B cell (primary cell): ENCODE data around the gene NRIP2. TPM values are rescaled to one million over a fixed set of nuclear protein-coding genes. Genes with fewer than 3 reads are reported as not detected.

Source experiments
- ATAC-seq: fragments of 200-7000 bp; cut with Tn5 transposase; one replicate; pipeline ENCODE4 v1.10.0; 2021; ENCODE audit warnings: low read depth, mild to moderate bottlenecking, moderate number of reproducible peaks, moderate library complexity
- CTCF ChIA-PET: fragments of 350-600 bp; sonication (Branson Sonifier 250); formaldehyde crosslinking; loops from one replicate; lab custom pipeline; 2021; ENCODE audit warnings: antibody characterized with exemption, inconsistent platforms; lab: Charles Lee
- POLR2A ChIA-PET: fragments of 350-600 bp; sonication (Branson Sonifier 250); formaldehyde crosslinking; loops from one replicate; lab custom pipeline; 2021; ENCODE audit warnings: antibody characterized with exemption; lab: Charles Lee
- DNase-seq: peaks from one replicate; pipeline ENCODE4 v3.0.0; 2013
- H2AFZ ChIP-seq: 2 replicates; pipeline ENCODE4 v1.6.1; 2012; ENCODE audit warnings: mild to moderate bottlenecking, low read depth, low read length; ENCODE audit not compliant: insufficient read depth, poor library complexity, severe bottlenecking
- H3K27ac ChIP-seq, 2 donors: 1 replicate in 1 of 2; 2 replicates in 1 of 2; pipeline ENCODE4 v1.5.1; 2012 to 2013; ENCODE audit warnings: low read length in 2 of 2, mild to moderate bottlenecking in 2 of 2, moderate library complexity in 1 of 2
- H3K27me3 ChIP-seq, 4 experiments: fragments of 200-600 bp in 1 of 4; sonication (generic) in 1 of 4; replicated peaks in 1 of 4; 1 replicate in 2 of 4; 2 replicates in 2 of 4; pipeline versions ENCODE4 v1.6.1 to v1.7.0; 2013 to 2016; ENCODE audit warnings: low read length in 3 of 4, mild to moderate bottlenecking in 2 of 4, mixed read lengths in 1 of 4, moderate library complexity in 1 of 4; ENCODE audit not compliant: insufficient read depth in 4 of 4, control insufficient read depth in 3 of 4; ENCODE audit errors: control extremely low read depth in 1 of 4
- H3K36me3 ChIP-seq, 2 experiments: replicated peaks in 1 of 2; 1 replicate in 1 of 2; 2 replicates in 1 of 2; pipeline versions ENCODE4 v1.6.1 to v1.7.1; 2013; ENCODE audit warnings: low read length in 1 of 2; ENCODE audit not compliant: insufficient read depth in 2 of 2, control insufficient read depth in 1 of 2; ENCODE audit errors: control extremely low read depth in 1 of 2, extremely low read depth in 1 of 2
- H3K4me1 ChIP-seq, 2 donors: fragments of 200-600 bp in 1 of 2; sonication (generic) in 1 of 2; 1 replicate in 1 of 2; 2 replicates in 1 of 2; pipeline versions ENCODE4 v1.5.1 to v1.6.1; 2013 to 2017; ENCODE audit warnings: low read length in 2 of 2; ENCODE audit not compliant: control insufficient read depth in 2 of 2, insufficient read depth in 2 of 2
- H3K4me2 ChIP-seq: replicated peaks from 2 replicates; pipeline ENCODE3; 2012; ENCODE audit warnings: mild to moderate bottlenecking, low read depth, low read length; ENCODE audit not compliant: poor library complexity, severe bottlenecking
- H3K4me3 ChIP-seq, 5 experiments: fragments of 200-600 bp in 1 of 5; sonication (generic) in 1 of 5; 1 replicate in 3 of 5; 2 replicates in 2 of 5; pipeline versions ENCODE4 v1.5.1 to v1.7.0; 2011 to 2016; ENCODE audit warnings: low read length in 4 of 5, mild to moderate bottlenecking in 4 of 5, low read depth in 2 of 5, control low read depth in 1 of 5, moderate library complexity in 1 of 5; ENCODE audit not compliant: insufficient read depth in 1 of 5; ENCODE audit errors: control extremely low read depth in 1 of 5, extremely low read depth in 1 of 5
- H3K79me2 ChIP-seq: fragments of 200-600 bp; sonication (generic); one replicate; pipeline ENCODE4 v1.6.0; 2016; ENCODE audit warnings: low read length; ENCODE audit not compliant: control insufficient read depth, insufficient read depth
- H3K9ac ChIP-seq: fragments of 200-600 bp; sonication (generic); 2 replicates; pipeline ENCODE4 v1.6.1; 2017; ENCODE audit warnings: mild to moderate bottlenecking, low read length, moderate library complexity
- H3K9me3 ChIP-seq, 3 donors: one replicate each; pipeline versions ENCODE4 v1.6.1 to v1.7.1; 2013; ENCODE audit warnings: low read length in 2 of 3; ENCODE audit not compliant: control insufficient read depth in 2 of 3, insufficient read depth in 1 of 3; ENCODE audit errors: control extremely low read depth in 1 of 3
- H4K20me1 ChIP-seq: 2 replicates; pipeline ENCODE4 v1.6.0; 2012; ENCODE audit warnings: mild to moderate bottlenecking, low read length; ENCODE audit not compliant: insufficient read depth, control insufficient read depth, poor library complexity, severe bottlenecking
- H3K27ac Mint-ChIP-seq: one replicate; pipeline ENCODE4 v1.8.0; 2021; ENCODE audit warnings: mixed read lengths
- H3K27me3 Mint-ChIP-seq: one replicate; pipeline ENCODE4 v1.8.0; 2021; ENCODE audit warnings: mixed read lengths
- H3K4me1 Mint-ChIP-seq: one replicate; pipeline ENCODE4 v1.8.0; 2021; ENCODE audit warnings: mixed read lengths
- H3K4me3 Mint-ChIP-seq: one replicate; pipeline ENCODE4 v1.8.0; 2021; ENCODE audit warnings: mixed read lengths
- H3K9me3 Mint-ChIP-seq: one replicate; pipeline ENCODE4 v1.8.0; 2022; ENCODE audit warnings: mixed read lengths; ENCODE audit not compliant: insufficient read depth
- CTCF ChIP-seq: fragments of 200-600 bp; IDR thresholded peaks from one replicate; pipeline ENCODE4 v1.8.0; 2022; ENCODE audit warnings: antibody characterized with exemption, mild to moderate bottlenecking
- EZH2 ChIP-seq: IDR thresholded peaks from 2 replicates; pipeline ENCODE4 v1.6.1; 2012; ENCODE audit warnings: borderline replicate concordance, low read depth, mild to moderate bottlenecking, moderate library complexity, low read length; ENCODE audit not compliant: insufficient read depth, poor library complexity, severe bottlenecking
- WGBS: methylation state at CpG from one replicate; pipeline ENCODE4 v1.1.5; 2013; ENCODE audit warnings: missing lambda C conversion rate; ENCODE audit not compliant: insufficient coverage; 5-methylcytosine and 5-hydroxymethylcytosine counted together
- intact Hi-C: fragments of 100-400 bp; cut with micrococcal nuclease; formaldehyde crosslinking; loops from one replicate; pipeline ENCODE4 v1.10.0; 2022
- polyA plus RNA-seq: library from polyadenylated mRNA; depleted of rRNA; stranded (reverse); fragments of >200 nt; gene quantifications from 2 replicates; pipeline ENCODE4 v1.2.3, GENCODE V29; 2012
- total RNA-seq, 2 donors: library from RNA; stranded (reverse); fragments of 120-200 nt in 1 of 2; gene quantifications; 1 replicate in 1 of 2; 2 replicates in 1 of 2; pipeline versions ENCODE4 v1.2.3 to v1.2.4, GENCODE V29; 2013 to 2022

Gene NRIP2
- total and polyA plus RNA-seq, 2 donors (not counting 1 experiment from before 2014, with no cell fraction given) = not detected

- no peak overlapping the region for H3K4me3 ChIP-seq
- H3K27ac ChIP-seq = no peak overlapping the region
- CTCF ChIA-PET = no interaction called here
- no peak for TF ChIP-seq EZH2
- TF ChIP-seq CTCF = no peak
- POLR2A ChIA-PET = no interaction called here
- DNase-seq (no peak), ATAC-seq (no peak)
- intact Hi-C loops = no loop called here
- no peaks in the 10 kb centered on the region for H3K9me3 ChIP-seq
- no peak overlapping the region for H2AFZ ChIP-seq
- no peak overlapping the region for H3K27ac Mint-ChIP-seq
- no peaks in the 10 kb centered on the region for H3K4me1 ChIP-seq
- peaks cover 0 to 86% of the 10 kb centered on the region in 2 experiments for H3K36me3 ChIP-seq
- H3K79me2 ChIP-seq = peaks cover 8% of the 10 kb centered on the region
- H3K27me3 Mint-ChIP-seq = no peaks in the 10 kb centered on the region
- no peak overlapping the region for H3K4me3 Mint-ChIP-seq
- no peaks in the 10 kb centered on the region for H3K4me1 Mint-ChIP-seq
- H3K4me2 ChIP-seq = no peak overlapping the region
- no peaks in the 10 kb centered on the region for H4K20me1 ChIP-seq
- H3K27me3 ChIP-seq = no peaks in the 10 kb centered on the region
- 90% methylated on average over 2 of the region's 6 CpGs for WGBS
- H3K9ac ChIP-seq = no peak overlapping the region
- no peaks in the 10 kb centered on the region for H3K9me3 Mint-ChIP-seq
Observed at GRCh38 chr12:2824541-2824940, 10.3 kb downstream of the NRIP2 start.

GRCh38 chr12:2823483-2823882 is 11.4 kb downstream of the NRIP2 start:
- TF ChIP-seq EZH2 (no peak), CTCF (no peak)
- Mint-ChIP-seq H3K27ac (no peak overlapping the region), H3K27me3 (no peaks in the 10 kb centered on the region), H3K4me3 (no peak overlapping the region), H3K4me1 (no peaks in the 10 kb centered on the region), H3K9me3 (no peaks in the 10 kb centered on the region)
- no peaks in the 10 kb centered on the region for H3K27me3 ChIP-seq
- no peak overlapping the region for H3K27ac ChIP-seq
- H3K9me3 ChIP-seq = no peaks in the 10 kb centered on the region
- H3K4me2 ChIP-seq = no peak overlapping the region
- H2AFZ ChIP-seq = no peak overlapping the region
- ChIA-PET POLR2A (no interaction called here), CTCF (no interaction called here)
- H3K4me1 ChIP-seq = no peaks in the 10 kb centered on the region
- no peaks in the 10 kb centered on the region for H4K20me1 ChIP-seq
- no peak for DNase-seq
- no peak overlapping the region for H3K4me3 ChIP-seq
- WGBS = 100% methylated on average over 1 of the region's 7 CpGs
- intact Hi-C loops = no loop called here
- no peak overlapping the region for H3K9ac ChIP-seq
- peaks cover 0 to 91% of the 10 kb centered on the region in 2 experiments for H3K36me3 ChIP-seq
- peaks cover 17% of the 10 kb centered on the region for H3K79me2 ChIP-seq
- ATAC-seq = no peak
